Uterus (tissue), 4 donors: ENCODE measurements around the gene HSPA12B. TPM values are rescaled to one million over a fixed set of nuclear protein-coding genes. Genes with fewer than 3 reads are reported as not detected.
A peak's percentile ranks its signal among the peaks of the same experiment; 100 is the strongest.

Experiments
- DNase-seq, 2 donors: peaks; one replicate each; pipeline ENCODE4 v3.0.0-alpha.2; 2019 to 2020
- H3K27ac ChIP-seq, 2 donors: fragments of 200-600 bp; sonication (generic); 1 replicate in 1 of 2; 2 replicates in 1 of 2; pipeline ENCODE4 v1.5.1; 2016 to 2018
- H3K27me3 ChIP-seq, 2 donors: fragments of 200-600 bp; sonication (generic); one replicate each; pipeline ENCODE4 v1.5.1; 2018 to 2019; ENCODE audit warnings: control low read depth in 1 of 2
- H3K36me3 ChIP-seq, 2 donors: fragments of 200-600 bp; sonication (generic); one replicate each; pipeline ENCODE4 v1.5.1; 2019; ENCODE audit warnings: control low read depth in 1 of 2
- H3K4me1 ChIP-seq, 2 donors: fragments of 200-600 bp; sonication (generic); one replicate each; pipeline ENCODE4 v1.5.1; 2018 to 2019; ENCODE audit warnings: control low read depth in 1 of 2
- H3K4me3 ChIP-seq, 2 donors: fragments of 200-600 bp; sonication (generic); 1 replicate in 1 of 2; 2 replicates in 1 of 2; pipeline ENCODE4 v1.5.1; 2018 to 2019; ENCODE audit warnings: mild to moderate bottlenecking in 1 of 2
- H3K9me3 ChIP-seq, 2 donors: fragments of 200-600 bp; sonication (generic); one replicate each; pipeline ENCODE4 v1.5.1; 2019; ENCODE audit warnings: control low read depth in 1 of 2
- POLR2A ChIP-seq, 2 donors: fragments of 450-650 bp; IDR thresholded peaks; one replicate each; pipeline ENCODE4 v1.6.1; 2016; ENCODE audit warnings: antibody characterized with exemption in 2 of 2, mild to moderate bottlenecking in 1 of 2, moderate library complexity in 1 of 2
- intact Hi-C: fragments of 100-400 bp; cut with DNase I; formaldehyde crosslinking; loops from one replicate; pipeline ENCODE4 v1.15.1; 2023; ENCODE audit warnings: low total_unique reads
- total RNA-seq, 4 donors: library from RNA; depleted of rRNA in 3 of 4; stranded (reverse); fragments of >200 nt in 3 of 4; gene quantifications; one replicate each; pipeline versions ENCODE4 v1.1.0 to v1.2.4, GENCODE V29; 2014 to 2023
- TF ChIP-seq, protein P1 (sequence below), 4 experiments: fragments of 200-600 bp in 2 of 4; fragments of 450-650 bp in 2 of 4; sonication (generic) in 2 of 4; IDR thresholded peaks; one replicate each; pipeline ENCODE4 v1.5.1; 2016 to 2019; ENCODE audit warnings: antibody characterized with exemption in 4 of 4, mild to moderate bottlenecking in 2 of 4, moderate library complexity in 1 of 4
- donor health status: DM: yes; HTN: yes; CAD: no.

Gene HSPA12B
- total RNA-seq, 4 donors from 2014 or later, result 4.7 to 46.2 (median 27.6) TPM

DNA sequence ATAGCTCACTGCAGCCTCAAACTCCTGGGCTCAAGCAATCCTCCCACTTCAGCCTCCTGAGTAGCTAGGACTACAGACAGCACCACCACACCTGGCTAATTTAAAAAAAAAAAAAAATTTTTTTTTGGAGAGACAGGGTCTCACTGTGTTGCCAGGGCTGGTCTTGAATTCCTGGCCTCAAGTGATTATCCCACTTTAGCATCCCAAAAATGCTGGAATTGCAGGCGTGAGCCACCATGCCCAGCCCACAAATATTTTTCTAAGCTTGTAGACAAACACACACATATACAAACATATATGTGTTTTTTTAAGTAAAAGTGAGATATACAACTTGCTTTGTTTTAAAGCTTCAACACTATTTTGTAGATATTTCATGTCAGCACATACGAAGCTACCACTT is 10.8 kb downstream of the HSPA12B start:
- intact Hi-C loops, result no loop called here
- Histone ChIP-seq H3K36me3 (no peaks in the 10 kb centered on the region), H3K4me1 (no peaks in the 10 kb centered on the region), H3K27me3 (no peaks in the 10 kb centered on the region), H3K9me3 (no peaks in the 10 kb centered on the region), H3K27ac (no peak overlapping the region), H3K4me3 (no peak overlapping the region)
- no peak for TF ChIP-seq POLR2A (IDR thresholded peaks at IDR 0.05)
- TF ChIP-seq, protein P1, sequence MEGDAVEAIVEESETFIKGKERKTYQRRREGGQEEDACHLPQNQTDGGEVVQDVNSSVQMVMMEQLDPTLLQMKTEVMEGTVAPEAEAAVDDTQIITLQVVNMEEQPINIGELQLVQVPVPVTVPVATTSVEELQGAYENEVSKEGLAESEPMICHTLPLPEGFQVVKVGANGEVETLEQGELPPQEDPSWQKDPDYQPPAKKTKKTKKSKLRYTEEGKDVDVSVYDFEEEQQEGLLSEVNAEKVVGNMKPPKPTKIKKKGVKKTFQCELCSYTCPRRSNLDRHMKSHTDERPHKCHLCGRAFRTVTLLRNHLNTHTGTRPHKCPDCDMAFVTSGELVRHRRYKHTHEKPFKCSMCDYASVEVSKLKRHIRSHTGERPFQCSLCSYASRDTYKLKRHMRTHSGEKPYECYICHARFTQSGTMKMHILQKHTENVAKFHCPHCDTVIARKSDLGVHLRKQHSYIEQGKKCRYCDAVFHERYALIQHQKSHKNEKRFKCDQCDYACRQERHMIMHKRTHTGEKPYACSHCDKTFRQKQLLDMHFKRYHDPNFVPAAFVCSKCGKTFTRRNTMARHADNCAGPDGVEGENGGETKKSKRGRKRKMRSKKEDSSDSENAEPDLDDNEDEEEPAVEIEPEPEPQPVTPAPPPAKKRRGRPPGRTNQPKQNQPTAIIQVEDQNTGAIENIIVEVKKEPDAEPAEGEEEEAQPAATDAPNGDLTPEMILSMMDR (IDR thresholded peaks at IDR 0.05), result no peak
- DNase-seq, result no peak

DNA sequence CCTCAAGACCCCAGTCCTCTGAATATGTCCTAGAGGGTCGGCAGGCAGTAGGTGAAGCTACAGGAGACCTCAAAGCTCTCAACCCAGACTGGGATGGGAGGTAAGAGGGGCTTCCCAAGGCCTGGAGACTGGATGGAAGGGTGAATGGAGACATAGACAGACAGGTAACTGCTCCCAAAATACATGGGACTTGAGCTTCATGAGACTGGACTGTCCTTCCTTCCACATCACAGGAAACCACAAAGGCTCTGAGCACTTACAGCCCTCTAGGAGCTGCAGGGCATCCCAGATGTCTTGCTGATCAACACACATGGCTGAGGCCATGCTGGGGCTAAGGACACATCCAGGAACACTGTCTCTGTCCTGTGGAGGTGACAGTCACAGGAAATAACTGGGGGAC is 11.6 kb downstream of the HSPA12B start:
- H3K4me1 ChIP-seq, result no peaks in the 10 kb centered on the region
- TF ChIP-seq, protein P1 (IDR thresholded peaks at IDR 0.05), result no peak
- TF ChIP-seq POLR2A (IDR thresholded peaks at IDR 0.05), result no peak
- DNase-seq, result no peak
- intact Hi-C loops, result no loop called here
- no peaks in the 10 kb centered on the region for H3K36me3 ChIP-seq
- H3K9me3 ChIP-seq, result no peaks in the 10 kb centered on the region
- H3K4me3 ChIP-seq, result no peak overlapping the region
- H3K27me3 ChIP-seq, result no peaks in the 10 kb centered on the region
- no peak overlapping the region for H3K27ac ChIP-seq

DNA sequence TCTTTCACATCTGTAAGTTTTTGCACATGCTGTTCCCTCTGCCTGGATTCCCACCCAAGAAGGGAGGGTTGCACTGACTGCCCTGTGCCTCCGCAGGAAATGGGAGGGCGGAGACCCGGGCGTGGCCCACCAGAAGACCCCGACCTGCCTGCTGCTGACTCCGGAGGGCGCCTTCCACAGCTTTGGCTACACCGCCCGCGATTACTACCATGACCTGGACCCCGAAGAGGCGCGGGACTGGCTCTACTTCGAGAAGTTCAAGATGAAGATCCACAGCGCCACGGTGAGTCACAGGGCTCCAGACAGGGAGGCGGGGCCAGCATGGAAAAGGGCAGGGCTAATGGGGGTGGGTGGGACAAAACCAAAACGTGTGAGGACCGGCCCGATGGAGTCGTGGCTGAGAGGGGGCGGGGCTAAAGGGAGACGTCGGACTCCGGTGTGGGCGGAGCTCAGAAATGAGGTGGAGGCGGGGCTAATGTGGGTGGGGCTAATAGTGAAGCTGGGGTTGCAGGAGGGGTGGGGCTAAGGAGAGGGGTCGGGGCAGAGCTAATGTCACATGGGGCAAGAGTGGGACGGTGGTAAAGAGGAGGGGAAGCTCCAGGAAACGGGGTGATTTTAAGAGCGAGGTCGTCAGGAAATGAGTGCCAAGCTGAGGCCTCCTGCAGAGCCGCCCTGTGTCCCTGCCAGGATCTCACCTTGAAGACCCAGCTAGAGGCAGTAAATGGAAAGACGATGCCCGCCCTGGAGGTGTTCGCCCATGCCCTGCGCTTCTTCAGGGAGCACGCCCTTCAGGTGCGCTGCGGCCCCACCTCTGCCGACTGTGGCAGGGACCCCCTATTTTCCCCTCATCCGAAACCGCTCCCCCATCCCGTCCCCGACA is 12.6 kb downstream of the HSPA12B start:
- Histone ChIP-seq H3K4me1 (no peaks in the 10 kb centered on the region), H3K9me3 (no peaks in the 10 kb centered on the region), H3K36me3 (no peaks in the 10 kb centered on the region), H3K4me3 (no peak overlapping the region), H3K27ac (no peak overlapping the region), H3K27me3 (no peaks in the 10 kb centered on the region)
- TF ChIP-seq, protein P1 (IDR thresholded peaks at IDR 0.05), result no peak
- no peak for TF ChIP-seq POLR2A (IDR thresholded peaks at IDR 0.05)
- intact Hi-C loops, result no loop called here
- DNase-seq, result peak; percentile 56 to 67

DNA sequence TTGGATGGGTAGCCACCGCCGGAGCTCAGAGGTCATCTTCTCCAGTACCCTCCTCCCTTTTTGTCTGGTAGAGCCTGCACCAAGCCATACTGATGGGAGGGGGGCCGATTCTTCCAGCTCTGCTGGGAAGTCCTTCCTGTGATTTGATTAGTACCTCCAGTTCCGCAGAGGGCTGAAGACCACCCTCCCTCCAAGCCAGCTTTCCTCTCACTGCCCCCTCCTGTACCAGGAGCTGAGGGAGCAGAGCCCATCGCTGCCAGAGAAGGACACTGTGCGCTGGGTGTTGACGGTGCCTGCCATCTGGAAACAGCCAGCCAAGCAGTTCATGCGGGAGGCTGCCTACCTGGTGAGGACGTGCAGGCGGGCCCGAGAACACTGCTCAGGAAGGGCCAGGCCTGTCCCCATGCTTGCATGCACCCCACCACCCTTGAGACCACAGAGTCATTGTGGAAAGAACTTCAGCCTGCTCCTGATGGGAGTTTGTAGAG is 13.2 kb downstream of the HSPA12B start:
- intact Hi-C loops, result no loop called here
- H3K36me3 ChIP-seq, result no peaks in the 10 kb centered on the region
- no peak overlapping the region for H3K27ac ChIP-seq
- TF ChIP-seq POLR2A (IDR thresholded peaks at IDR 0.05), result no peak
- TF ChIP-seq, protein P1 (IDR thresholded peaks at IDR 0.05), result no peak
- no peak overlapping the region for H3K4me3 ChIP-seq
- H3K4me1 ChIP-seq, result no peaks in the 10 kb centered on the region
- DNase-seq, result no peak
- H3K9me3 ChIP-seq, result no peaks in the 10 kb centered on the region
- H3K27me3 ChIP-seq, result no peaks in the 10 kb centered on the region

DNA sequence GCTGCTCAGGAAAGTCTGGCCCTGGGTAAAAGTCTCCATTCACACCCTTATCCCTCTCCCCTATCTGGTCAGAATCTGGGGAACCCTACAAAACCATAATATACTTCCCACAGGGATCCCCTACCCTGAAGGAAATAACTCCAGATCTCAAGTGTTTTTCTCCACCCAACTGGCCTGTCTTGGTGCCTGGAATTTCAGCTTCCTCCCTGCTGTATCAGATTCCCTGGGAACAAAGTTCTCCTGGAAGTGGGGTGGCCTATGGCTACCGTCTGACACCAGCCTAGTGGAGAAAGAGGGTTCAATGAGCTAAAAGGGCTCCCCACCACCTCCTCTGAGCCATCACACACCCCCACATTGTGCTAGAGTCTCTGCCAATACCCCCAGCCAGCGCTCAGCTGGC is 15.0 kb downstream of the HSPA12B start:
- no peaks in the 10 kb centered on the region for H3K36me3 ChIP-seq
- TF ChIP-seq POLR2A (IDR thresholded peaks at IDR 0.05), result no peak
- TF ChIP-seq, protein P1 (IDR thresholded peaks at IDR 0.05), result no peak
- DNase-seq, result no peak
- intact Hi-C loops, result no loop called here
- H3K4me3 ChIP-seq, result no peak overlapping the region
- no peaks in the 10 kb centered on the region for H3K9me3 ChIP-seq
- H3K27me3 ChIP-seq, result no peaks in the 10 kb centered on the region
- H3K27ac ChIP-seq, result no peak overlapping the region
- H3K4me1 ChIP-seq, result no peaks in the 10 kb centered on the region
